ENCODE results near the gene SRCIN1. TPM values are rescaled to one million over a fixed set of nuclear protein-coding genes. Genes with fewer than 3 reads are reported as not detected.
"Not testable (repeated sequence)": the region's sequence is repeated elsewhere in the genome, so short reads cannot be mapped to it uniquely, and the experiment has no call there.

The SRCIN1 gene
- total RNA-seq, 3 donors from 2014 or later, result 4.2 to 10.8 (median 8.8) TPM

GRCh38 chr17:38508954-38509771, 96.6 kb downstream of the SRCIN1 start:
- no peaks in the 10 kb centered on the region for H3K9me3 ChIP-seq
- peaks cover 0 to 3% of the 10 kb centered on the region in 2 donors for H3K4me1 ChIP-seq
- H3K36me3 ChIP-seq, result no peaks in the 10 kb centered on the region
- H3K27ac ChIP-seq, result no peak overlapping the region
- peak; percentile 50 to 76 for DNase-seq (ENCODE audit: low spot score in 2 of 2)
- intact Hi-C loops (cut with DNase I; ENCODE audit: low total_unique reads), result no loop called here
- peaks cover 0 to 9% of the 10 kb centered on the region in 2 donors for H3K27me3 ChIP-seq
- no peak for TF ChIP-seq POLR2A (IDR thresholded peaks at IDR 0.05)
- TF ChIP-seq, protein P1, sequence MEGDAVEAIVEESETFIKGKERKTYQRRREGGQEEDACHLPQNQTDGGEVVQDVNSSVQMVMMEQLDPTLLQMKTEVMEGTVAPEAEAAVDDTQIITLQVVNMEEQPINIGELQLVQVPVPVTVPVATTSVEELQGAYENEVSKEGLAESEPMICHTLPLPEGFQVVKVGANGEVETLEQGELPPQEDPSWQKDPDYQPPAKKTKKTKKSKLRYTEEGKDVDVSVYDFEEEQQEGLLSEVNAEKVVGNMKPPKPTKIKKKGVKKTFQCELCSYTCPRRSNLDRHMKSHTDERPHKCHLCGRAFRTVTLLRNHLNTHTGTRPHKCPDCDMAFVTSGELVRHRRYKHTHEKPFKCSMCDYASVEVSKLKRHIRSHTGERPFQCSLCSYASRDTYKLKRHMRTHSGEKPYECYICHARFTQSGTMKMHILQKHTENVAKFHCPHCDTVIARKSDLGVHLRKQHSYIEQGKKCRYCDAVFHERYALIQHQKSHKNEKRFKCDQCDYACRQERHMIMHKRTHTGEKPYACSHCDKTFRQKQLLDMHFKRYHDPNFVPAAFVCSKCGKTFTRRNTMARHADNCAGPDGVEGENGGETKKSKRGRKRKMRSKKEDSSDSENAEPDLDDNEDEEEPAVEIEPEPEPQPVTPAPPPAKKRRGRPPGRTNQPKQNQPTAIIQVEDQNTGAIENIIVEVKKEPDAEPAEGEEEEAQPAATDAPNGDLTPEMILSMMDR (IDR thresholded peaks at IDR 0.05), result peak in 2 of 3 donors; percentile 34 to 37
- peak overlapping the region in 1 of 3 donors; percentile 31 for H3K4me3 ChIP-seq

DNA sequence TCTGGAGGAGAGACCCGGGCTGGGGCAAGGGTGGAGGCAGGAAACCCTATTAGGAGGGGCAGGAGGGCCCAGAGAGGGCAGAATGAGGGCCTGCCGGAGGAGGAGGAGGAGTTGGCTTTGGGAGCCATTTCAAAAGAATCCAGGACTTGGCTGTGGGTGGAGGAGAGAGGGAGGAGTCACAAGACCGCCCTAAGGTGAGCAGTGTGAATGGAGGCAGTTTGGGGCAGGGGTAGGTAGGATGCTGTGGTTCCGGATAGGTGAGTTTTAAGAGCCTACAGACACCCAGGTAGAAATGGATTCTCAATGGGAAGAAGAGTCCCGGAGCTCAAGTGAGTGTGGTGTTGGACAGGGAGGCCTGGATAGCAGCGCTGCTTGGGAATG, 97.2 kb downstream of the SRCIN1 start:
- TF ChIP-seq POLR2A (IDR thresholded peaks at IDR 0.05) (no peak), POLR2AphosphoS5 (IDR thresholded peaks at IDR 0.05) (no peak)
- TF ChIP-seq, protein P1 (IDR thresholded peaks at IDR 0.05), result no peak
- no peaks in the 10 kb centered on the region for H3K36me3 ChIP-seq
- no peak overlapping the region for H3K27ac ChIP-seq

DNA sequence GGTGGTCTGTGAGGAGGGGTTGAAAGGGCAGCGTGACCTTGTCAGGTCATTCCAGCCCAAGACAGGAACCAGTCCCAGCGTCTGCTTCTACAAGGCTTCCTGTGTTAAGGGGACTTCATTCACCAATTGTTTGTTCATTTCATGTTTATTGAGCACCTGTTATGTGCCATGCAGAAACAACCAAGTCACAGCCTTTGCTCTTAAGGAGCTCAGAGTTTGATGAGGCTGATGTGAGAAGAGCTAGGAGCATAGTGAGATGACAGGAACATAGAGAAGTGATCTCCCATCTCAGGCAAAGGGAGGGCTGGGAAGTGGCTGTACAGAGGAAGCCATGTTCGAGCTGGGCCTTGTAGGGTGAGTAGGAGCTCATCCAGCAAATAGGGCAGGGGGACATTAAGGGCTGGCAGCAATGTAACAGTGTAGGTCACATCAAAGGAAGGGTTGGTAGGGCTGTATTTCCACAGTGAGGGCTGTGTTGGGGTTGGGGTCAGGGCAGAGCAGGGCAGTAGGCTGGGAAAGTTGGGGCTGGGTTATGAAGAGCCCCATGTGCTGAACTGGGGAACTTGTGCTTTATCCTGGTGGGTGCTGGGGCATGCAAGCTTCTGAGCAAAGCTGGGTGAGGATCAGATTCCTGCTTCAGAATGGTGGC, 97.7 kb downstream of the SRCIN1 start:
- intact Hi-C loops (cut with DNase I; ENCODE audit: low total_unique reads), result no loop called here
- TF ChIP-seq POLR2AphosphoS5 (IDR thresholded peaks at IDR 0.05), result no peak
- TF ChIP-seq, protein P1 (IDR thresholded peaks at IDR 0.05), result no peak
- TF ChIP-seq POLR2A (IDR thresholded peaks at IDR 0.05), result no peak
- H3K27me3 ChIP-seq, result peaks cover 0 to 9% of the 10 kb centered on the region in 2 donors
- no peaks in the 10 kb centered on the region for H3K9me3 ChIP-seq
- no peak overlapping the region for H3K27ac ChIP-seq
- DNase-seq (ENCODE audit: low spot score in 2 of 2), result no peak
- no peak overlapping the region for H3K4me3 ChIP-seq
- H3K4me1 ChIP-seq, result peaks cover 0 to 3% of the 10 kb centered on the region in 2 donors
- no peaks in the 10 kb centered on the region for H3K36me3 ChIP-seq

More for the DNA sequence above, 97.2 kb downstream of the SRCIN1 start:
- H3K4me1 ChIP-seq, result peaks cover 0 to 3% of the 10 kb centered on the region in 2 donors
- intact Hi-C loops (cut with DNase I; ENCODE audit: low total_unique reads), result no loop called here
- DNase-seq (ENCODE audit: low spot score in 2 of 2), result no peak
- no peak overlapping the region for H3K4me3 ChIP-seq
- H3K9me3 ChIP-seq, result no peaks in the 10 kb centered on the region
- peaks cover 0 to 9% of the 10 kb centered on the region in 2 donors for H3K27me3 ChIP-seq

GRCh38 chr17:38507436-38507835, 98.3 kb downstream of the SRCIN1 start:
- H3K27me3 ChIP-seq, result peaks cover 0 to 9% of the 10 kb centered on the region in 2 donors
- TF ChIP-seq POLR2AphosphoS5 (IDR thresholded peaks at IDR 0.05) (no peak), POLR2A (IDR thresholded peaks at IDR 0.05) (no peak)
- TF ChIP-seq, protein P1 (IDR thresholded peaks at IDR 0.05), result no peak
- no peaks in the 10 kb centered on the region for H3K9me3 ChIP-seq
- no peaks in the 10 kb centered on the region for H3K36me3 ChIP-seq
- peaks cover 0 to 3% of the 10 kb centered on the region in 2 donors for H3K4me1 ChIP-seq
- H3K27ac ChIP-seq, result no peak overlapping the region
- intact Hi-C loops (cut with DNase I; ENCODE audit: low total_unique reads), result no loop called here
- H3K4me3 ChIP-seq, result no peak overlapping the region
- DNase-seq (ENCODE audit: low spot score in 2 of 2), result no peak

- Histone ChIP-seq H3K36me3 (no peaks in the 10 kb centered on the region), H3K27me3 (no peaks in the 10 kb centered on the region), H3K4me3 (no peak overlapping the region), H3K27ac (no peak overlapping the region), H3K9me3 (no peaks in the 10 kb centered on the region), H3K4me1 (no peaks in the 10 kb centered on the region)
- intact Hi-C loops (cut with DNase I; ENCODE audit: low total_unique reads), result no loop called here
- TF ChIP-seq POLR2A (IDR thresholded peaks at IDR 0.05) (no peak), POLR2AphosphoS5 (IDR thresholded peaks at IDR 0.05) (no peak)
- TF ChIP-seq, protein P1 (IDR thresholded peaks at IDR 0.05), result no peak
- DNase-seq (ENCODE audit: low spot score in 2 of 2), result no peak
These were observed 101.5 kb downstream of the SRCIN1 start for GRCh38 chr17:38504216-38504615.

GRCh38 chr17:38503286-38503913, 102.4 kb downstream of the SRCIN1 start:
- H3K4me3 ChIP-seq; intact Hi-C loops (cut with DNase I; ENCODE audit: low total_unique reads); H3K27me3 ChIP-seq; H3K27ac ChIP-seq; H3K4me1 ChIP-seq; H3K36me3 ChIP-seq; H3K9me3 ChIP-seq; DNase-seq (ENCODE audit: low spot score in 2 of 2): not testable (repeated sequence)

- H3K4me1 ChIP-seq; H3K27ac ChIP-seq; intact Hi-C loops (cut with DNase I; ENCODE audit: low total_unique reads); H3K9me3 ChIP-seq; H3K27me3 ChIP-seq; H3K4me3 ChIP-seq; H3K36me3 ChIP-seq; DNase-seq (ENCODE audit: low spot score in 2 of 2): not testable (repeated sequence)
These were observed 104.0 kb downstream of the SRCIN1 start for GRCh38 chr17:38501718-38502117.

All from breast epithelium (tissue), 4 donors.